ENCODE results near the gene METTL13. TPM values are rescaled to one million over a fixed set of nuclear protein-coding genes. Genes with fewer than 3 reads are reported as not detected.

METTL13 gene
- total RNA-seq, 2 experiments from 2014 or later: 6.5 to 7.9 TPM

DNA sequence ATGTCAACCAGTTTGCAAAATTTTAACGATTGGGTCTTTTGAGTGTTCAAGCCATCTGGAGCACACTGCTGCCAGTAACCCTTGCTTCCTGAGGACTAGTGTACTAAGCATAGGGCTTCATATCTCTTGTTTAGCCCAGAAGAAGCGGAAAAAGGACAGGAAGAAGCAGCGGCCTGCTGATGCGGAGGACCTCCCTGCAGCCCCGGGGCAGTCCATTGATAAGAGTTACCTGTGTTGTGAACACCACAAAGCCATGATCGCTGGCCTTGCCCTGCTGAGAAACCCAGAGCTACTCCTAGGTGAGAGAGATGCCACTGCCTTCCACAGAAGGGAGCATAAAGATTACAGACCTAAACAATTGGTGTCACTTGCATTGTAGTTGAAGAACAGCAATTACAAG is 8.9 kb downstream of the METTL13 start:
- Histone ChIP-seq H3K9me3 (ENCODE audit: control insufficient read depth in 1 of 2, insufficient read depth in 1 of 2, low read length in 2 of 2) (no peaks in the 10 kb centered on the region), H3K4me3 (ENCODE audit: low read length) (no peak overlapping the region), H3K27me3 (ENCODE audit: control insufficient read depth in 1 of 2, insufficient read depth in 2 of 2, low read length in 2 of 2) (no peaks in the 10 kb centered on the region), H3K4me1 (ENCODE audit: insufficient read depth, low read length) (peaks cover 4% of the 10 kb centered on the region), H3K27ac (ENCODE audit: low read depth in 1 of 2, low read length in 2 of 2) (no peak overlapping the region), H3K36me3 (ENCODE audit: insufficient read depth, low read length) (peaks cover 99% of the 10 kb centered on the region)
- TF ChIP-seq, protein P1, sequence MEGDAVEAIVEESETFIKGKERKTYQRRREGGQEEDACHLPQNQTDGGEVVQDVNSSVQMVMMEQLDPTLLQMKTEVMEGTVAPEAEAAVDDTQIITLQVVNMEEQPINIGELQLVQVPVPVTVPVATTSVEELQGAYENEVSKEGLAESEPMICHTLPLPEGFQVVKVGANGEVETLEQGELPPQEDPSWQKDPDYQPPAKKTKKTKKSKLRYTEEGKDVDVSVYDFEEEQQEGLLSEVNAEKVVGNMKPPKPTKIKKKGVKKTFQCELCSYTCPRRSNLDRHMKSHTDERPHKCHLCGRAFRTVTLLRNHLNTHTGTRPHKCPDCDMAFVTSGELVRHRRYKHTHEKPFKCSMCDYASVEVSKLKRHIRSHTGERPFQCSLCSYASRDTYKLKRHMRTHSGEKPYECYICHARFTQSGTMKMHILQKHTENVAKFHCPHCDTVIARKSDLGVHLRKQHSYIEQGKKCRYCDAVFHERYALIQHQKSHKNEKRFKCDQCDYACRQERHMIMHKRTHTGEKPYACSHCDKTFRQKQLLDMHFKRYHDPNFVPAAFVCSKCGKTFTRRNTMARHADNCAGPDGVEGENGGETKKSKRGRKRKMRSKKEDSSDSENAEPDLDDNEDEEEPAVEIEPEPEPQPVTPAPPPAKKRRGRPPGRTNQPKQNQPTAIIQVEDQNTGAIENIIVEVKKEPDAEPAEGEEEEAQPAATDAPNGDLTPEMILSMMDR (IDR thresholded peaks at IDR 0.05): no peak
- Mint-ChIP-seq H3K4me1 (ENCODE audit: low read depth) (peaks cover 28% of the 10 kb centered on the region), H3K9me3 (no peaks in the 10 kb centered on the region), H3K4me3 (no peak overlapping the region), H3K27ac (no peak overlapping the region), H3K27me3 (no peaks in the 10 kb centered on the region), H3K36me3 (ENCODE audit: low read depth) (peaks cover 98% of the 10 kb centered on the region)
- ATAC-seq (ENCODE audit: poor library complexity): no peak
- no peak for DNase-seq
- ChIA-PET CTCF (no interaction called here), POLR2A (interaction anchor here (1.0 kb wide), 1 partner anchor 9 kb away, joined by 3 read pairs; the partner anchor contains the start of gene METTL13)
- intact Hi-C loops (cut with DNase I, micrococcal nuclease): no loop called here

DNA sequence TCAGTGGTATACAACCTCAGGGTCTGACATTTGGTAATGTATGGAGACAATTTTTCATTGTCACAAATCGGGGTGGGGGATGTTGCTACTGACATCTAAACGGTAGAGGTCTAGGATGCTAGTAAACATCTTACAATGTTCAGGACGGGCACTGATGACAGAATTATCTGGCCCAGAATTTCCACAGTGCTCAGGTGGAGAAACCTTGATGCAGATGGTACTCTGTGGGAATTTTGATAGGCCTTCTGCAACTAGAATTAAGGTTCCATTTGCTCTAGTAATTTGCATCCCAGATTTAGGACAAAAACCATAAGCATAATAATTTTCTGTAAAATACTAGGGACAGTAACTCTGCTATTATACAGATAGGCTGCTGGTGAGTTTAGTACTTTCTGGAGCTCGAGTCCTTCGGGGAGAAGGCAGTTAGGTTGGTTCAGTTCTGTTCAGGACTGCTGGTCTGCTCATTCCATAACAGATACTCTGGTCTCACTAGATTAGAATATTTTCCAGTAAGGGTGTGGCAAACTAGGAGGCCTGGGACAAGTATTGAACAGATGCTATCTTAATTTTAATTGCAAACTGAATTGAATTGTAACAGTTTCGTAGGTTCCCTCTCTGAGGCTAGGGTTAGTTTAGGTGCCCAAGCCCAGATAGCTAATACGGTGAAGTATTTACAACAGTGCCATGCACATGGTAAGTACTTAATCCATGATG is 11.4 kb downstream of the METTL13 start:
- H3K36me3 Mint-ChIP-seq (ENCODE audit: low read depth): peaks cover 99% of the 10 kb centered on the region
- Histone ChIP-seq H3K4me3 (ENCODE audit: low read length) (no peak overlapping the region), H3K36me3 (ENCODE audit: insufficient read depth, low read length) (peaks cover 98% of the 10 kb centered on the region), H3K4me1 (ENCODE audit: insufficient read depth, low read length) (no peaks in the 10 kb centered on the region), H3K27ac (ENCODE audit: low read depth in 1 of 2, low read length in 2 of 2) (no peak overlapping the region), H3K27me3 (ENCODE audit: control insufficient read depth in 1 of 2, insufficient read depth in 2 of 2, low read length in 2 of 2) (no peaks in the 10 kb centered on the region), H3K9me3 (ENCODE audit: control insufficient read depth in 1 of 2, insufficient read depth in 1 of 2, low read length in 2 of 2) (no peaks in the 10 kb centered on the region)
- H3K4me1 Mint-ChIP-seq (ENCODE audit: low read depth): peaks cover 21% of the 10 kb centered on the region
- H3K27ac Mint-ChIP-seq: no peak overlapping the region
- H3K9me3 Mint-ChIP-seq: no peaks in the 10 kb centered on the region
- ATAC-seq (ENCODE audit: poor library complexity): no peak
- TF ChIP-seq, protein P1 (IDR thresholded peaks at IDR 0.05): no peak
- no peaks in the 10 kb centered on the region for H3K27me3 Mint-ChIP-seq
- POLR2A ChIA-PET: no interaction called here
- no peak for DNase-seq
- H3K4me3 Mint-ChIP-seq: no peak overlapping the region
- CTCF ChIA-PET: no interaction called here
- intact Hi-C loops (cut with DNase I, micrococcal nuclease): no loop called here

DNA sequence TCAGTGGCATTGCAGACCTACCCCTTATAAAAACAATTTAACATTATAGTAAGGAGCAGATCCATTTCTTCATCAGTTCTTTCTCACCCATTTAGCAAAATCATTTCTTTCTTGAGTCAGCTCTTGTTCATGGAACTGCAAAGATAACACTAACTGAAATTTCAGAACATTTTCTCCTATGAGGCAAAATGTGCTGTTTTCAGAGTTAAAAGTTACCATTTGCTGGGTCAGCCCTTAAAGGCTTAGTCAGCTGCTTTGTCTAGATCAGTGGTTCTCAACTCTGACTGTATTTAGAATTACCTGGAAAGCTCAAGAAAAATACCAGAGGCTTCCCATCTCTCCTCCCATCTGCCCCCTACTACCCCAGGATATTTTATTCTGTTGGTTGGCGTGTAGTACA is 12.2 kb downstream of the METTL13 start:
- POLR2A ChIA-PET: no interaction called here
- H3K4me1 ChIP-seq (ENCODE audit: insufficient read depth, low read length): no peaks in the 10 kb centered on the region
- H3K36me3 ChIP-seq (ENCODE audit: insufficient read depth, low read length): peaks cover 96% of the 10 kb centered on the region
- no peak for ATAC-seq (ENCODE audit: poor library complexity)
- no peaks in the 10 kb centered on the region for H3K9me3 ChIP-seq (ENCODE audit: control insufficient read depth in 1 of 2, insufficient read depth in 1 of 2, low read length in 2 of 2)
- CTCF ChIA-PET: interaction anchor here (0.8 kb wide), 1 partner anchor 12 kb away, joined by 3 read pairs; the partner anchor contains the start of gene METTL13
- no peak overlapping the region for H3K4me3 ChIP-seq (ENCODE audit: low read length)
- H3K27ac ChIP-seq (ENCODE audit: low read depth in 1 of 2, low read length in 2 of 2): no peak overlapping the region
- H3K4me1 Mint-ChIP-seq (ENCODE audit: low read depth): peaks cover 18% of the 10 kb centered on the region
- TF ChIP-seq, protein P1 (IDR thresholded peaks at IDR 0.05): no peak
- no peak overlapping the region for H3K4me3 Mint-ChIP-seq
- H3K27ac Mint-ChIP-seq: no peak overlapping the region
- H3K36me3 Mint-ChIP-seq (ENCODE audit: low read depth): peaks cover 98% of the 10 kb centered on the region
- no peaks in the 10 kb centered on the region for H3K9me3 Mint-ChIP-seq
- H3K27me3 Mint-ChIP-seq: no peaks in the 10 kb centered on the region
- no peak for DNase-seq
- H3K27me3 ChIP-seq (ENCODE audit: control insufficient read depth in 1 of 2, insufficient read depth in 2 of 2, low read length in 2 of 2): no peaks in the 10 kb centered on the region
- intact Hi-C loops (cut with DNase I, micrococcal nuclease): no loop called here
